GM23338 (cell line): Measurements from ENCODE around the gene POLR2B. TPM values are rescaled to one million over a fixed set of nuclear protein-coding genes. Genes with fewer than 3 reads are reported as not detected.
A peak's percentile ranks its signal among the peaks of the same experiment; 100 is the strongest.

Experiments used
- ATAC-seq: fragments of 200-7000 bp; cut with Tn5 transposase; 3 replicates; pipeline ENCODE4 v1.9.1; 2020
- DNase-seq: peaks from one replicate; pipeline ENCODE4 v3.0.0-alpha.2; 2015; ENCODE audit warnings: low spot score
- H2AFZ ChIP-seq: fragments of 200-600 bp; sonication (generic); 2 replicates; pipeline ENCODE4 v1.8.0; 2016; ENCODE audit warnings: antibody characterized with exemption, mild to moderate bottlenecking, moderate library complexity
- H3F3A ChIP-seq: fragments of 200-600 bp; sonication (generic); replicated peaks from 2 replicates; pipeline ENCODE4 v1.8.0; 2017; ENCODE audit warnings: antibody characterized with exemption, mixed run types, low read depth
- H3K27ac ChIP-seq: fragments of 200-600 bp; sonication (generic); 2 replicates; pipeline ENCODE4 v1.6.1; 2016; ENCODE audit warnings: low read depth
- H3K27me3 ChIP-seq: fragments of 200-600 bp; sonication (generic); 2 replicates; pipeline ENCODE4 v1.8.0; 2016; ENCODE audit warnings: mild to moderate bottlenecking, mixed run types, moderate library complexity; ENCODE audit not compliant: insufficient read depth
- H3K36me3 ChIP-seq: fragments of 200-600 bp; sonication (generic); 2 replicates; pipeline ENCODE4 v1.8.0; 2016; ENCODE audit warnings: mild to moderate bottlenecking; ENCODE audit not compliant: insufficient read depth
- H3K4me1 ChIP-seq: fragments of 200-600 bp; sonication (generic); 2 replicates; pipeline ENCODE4 v1.8.0; 2016; ENCODE audit warnings: mild to moderate bottlenecking, moderate library complexity; ENCODE audit not compliant: insufficient read depth
- H3K4me2 ChIP-seq: fragments of 200-600 bp; sonication (generic); 2 replicates; pipeline ENCODE4 v1.7.1; 2017; ENCODE audit warnings: mixed run types
- H3K4me3 ChIP-seq: fragments of 200-600 bp; sonication (generic); 2 replicates; pipeline ENCODE4 v1.6.1; 2016; ENCODE audit warnings: mixed run types
- H3K79me2 ChIP-seq: fragments of 200-600 bp; sonication (generic); replicated peaks from 2 replicates; pipeline ENCODE4 v1.8.0; 2017; ENCODE audit warnings: mild to moderate bottlenecking; ENCODE audit not compliant: insufficient read depth
- H3K9me2 ChIP-seq: fragments of 200-600 bp; sonication (generic); 2 replicates; pipeline ENCODE4 v1.8.0; 2017; ENCODE audit not compliant: insufficient read depth
- H4K20me1 ChIP-seq: fragments of 200-600 bp; sonication (generic); replicated peaks from 2 replicates; pipeline ENCODE4 v1.8.0; 2017; ENCODE audit warnings: mild to moderate bottlenecking; ENCODE audit not compliant: insufficient read depth
- H3K27ac Mint-ChIP-seq: 2 replicates; pipeline ENCODE4 v1.8.0; 2020; ENCODE audit warnings: inconsistent platforms, mild to moderate bottlenecking, moderate library complexity, mixed read lengths
- H3K27me3 Mint-ChIP-seq: 3 replicates; pipeline ENCODE4 v1.8.0; 2022; ENCODE audit warnings: low read depth, mild to moderate bottlenecking, moderate library complexity, mixed read lengths, inconsistent platforms; ENCODE audit not compliant: insufficient read depth, poor library complexity
- H3K36me3 Mint-ChIP-seq: 3 replicates; pipeline ENCODE4 v1.8.0; 2021; ENCODE audit warnings: low read depth, mild to moderate bottlenecking, inconsistent platforms, moderate library complexity, mixed read lengths
- H3K4me1 Mint-ChIP-seq: 3 replicates; pipeline ENCODE4 v1.8.0; 2020; ENCODE audit warnings: mild to moderate bottlenecking, inconsistent platforms, mixed read lengths
- H3K4me3 Mint-ChIP-seq: 3 replicates; pipeline ENCODE4 v1.8.0; 2021; ENCODE audit warnings: moderate library complexity, mild to moderate bottlenecking, inconsistent platforms, mixed read lengths
- H3K9me3 Mint-ChIP-seq: 3 replicates; pipeline ENCODE4 v1.8.0; 2020; ENCODE audit warnings: moderate library complexity, mild to moderate bottlenecking, inconsistent platforms, mixed read lengths
- CREB1 ChIP-seq: fragments of 250-450 bp; sonication (Bioruptor Pico); IDR thresholded peaks from 2 replicates; pipeline ENCODE4 v1.5.0; 2020; ENCODE audit warnings: low read depth, mild to moderate bottlenecking, moderate library complexity
- EZH2 ChIP-seq: fragments of 200-600 bp; sonication (generic); IDR thresholded peaks from one replicate; pipeline ENCODE4 v1.8.0; 2017; ENCODE audit warnings: antibody characterized with exemption, mild to moderate bottlenecking, low read depth; ENCODE audit not compliant: unreplicated experiment
- EZH2phosphoT487 ChIP-seq: fragments of 200-600 bp; sonication (generic); IDR thresholded peaks from one replicate; pipeline ENCODE4 v1.8.1; 2018; ENCODE audit warnings: antibody characterized with exemption; ENCODE audit not compliant: unreplicated experiment
- JUNB ChIP-seq: IDR thresholded peaks from one replicate; pipeline ENCODE4 v1.6.1; 2016; ENCODE audit warnings: antibody characterized with exemption; ENCODE audit not compliant: unreplicated experiment
- NANOG ChIP-seq: IDR thresholded peaks from 2 replicates; pipeline ENCODE4 v1.6.1; 2016; ENCODE audit warnings: antibody characterized with exemption, borderline replicate concordance
- POLR2AphosphoS5 ChIP-seq: IDR thresholded peaks from 2 replicates; pipeline ENCODE4 v1.6.1; 2016; ENCODE audit warnings: antibody characterized with exemption, low read depth
- STAT1 ChIP-seq: IDR thresholded peaks from one replicate; pipeline ENCODE4 v1.6.1; 2016; ENCODE audit warnings: antibody characterized with exemption; ENCODE audit not compliant: unreplicated experiment
- ZNF114 ChIP-seq: fragments of 250-450 bp; sonication (Bioruptor Pico); IDR thresholded peaks from 2 replicates; pipeline ENCODE4 v1.5.0; 2020; ENCODE audit warnings: mild to moderate bottlenecking, moderate library complexity
- ZNF331 ChIP-seq: fragments of 250-450 bp; sonication (Bioruptor Pico); IDR thresholded peaks from 2 replicates; pipeline ENCODE4 v1.5.0; 2020; ENCODE audit warnings: low read depth, mild to moderate bottlenecking, moderate library complexity
- polyA plus RNA-seq: library from polyadenylated mRNA; unstranded; fragments of >200 nt; fragmentation: Nextera tagmentation; extraction: Ambion mirVana; gene quantifications from 2 replicates; pipeline ENCODE4 v1.2.1, GENCODE V29; 2016
- total RNA-seq: library from RNA; depleted of rRNA; stranded (reverse); fragments of >200 nt; shearing (Covaris generic); gene quantifications from 2 replicates; pipeline ENCODE4 v1.2.3, GENCODE V29; 2014
- TF ChIP-seq, protein P1 (sequence below): IDR thresholded peaks from one replicate; pipeline ENCODE4 v1.6.1; 2018; ENCODE audit warnings: antibody characterized with exemption; ENCODE audit not compliant: unreplicated experiment
- TF ChIP-seq, protein P2 (sequence below): fragments of 250-450 bp; sonication (Bioruptor Pico); IDR thresholded peaks from 2 replicates; pipeline ENCODE4 v1.5.0; 2020; ENCODE audit warnings: mild to moderate bottlenecking, moderate library complexity
- TF ChIP-seq, protein P3 (sequence below), 2 experiments: fragments of 200-600 bp in 1 of 2; sonication (generic) in 1 of 2; conservative IDR thresholded peaks; 2 replicates each; pipeline versions ENCODE4 v1.5.1 to v1.6.1; 2016 to 2017; ENCODE audit warnings: antibody characterized with exemption in 2 of 2, low read depth in 2 of 2, mild to moderate bottlenecking in 2 of 2, moderate library complexity in 1 of 2
- TF ChIP-seq, protein P4 (sequence below): IDR thresholded peaks from 2 replicates; pipeline ENCODE4 v1.6.1; 2016; ENCODE audit warnings: antibody characterized with exemption

POLR2B gene
- total and polyA plus RNA-seq, 2 experiments from 2014 or later, result 56.5 to 165 TPM

- Histone ChIP-seq H3K4me2 (no peak overlapping the region), H3K4me3 (no peak overlapping the region), H3K79me2 (no peaks in the 10 kb centered on the region), H3K9me2 (0 out of 2 replicates have a peak, but pooled peaks cover 2% of the 10 kb centered on the region), H3F3A (no peaks in the 10 kb centered on the region), H3K27me3 (no peaks in the 10 kb centered on the region), H4K20me1 (no peaks in the 10 kb centered on the region), H2AFZ (peak overlapping the region; percentile 21; the same call in 1 of the 2 replicates), H3K36me3 (no peaks in the 10 kb centered on the region), H3K27ac (no peak overlapping the region), H3K4me1 (no peaks in the 10 kb centered on the region)
- TF ChIP-seq JUNB (no peak), CREB1 (CRISPR knock-in tag) (no peak), EZH2 (no peak), ZNF114 (CRISPR knock-in tag) (no peak), EZH2phosphoT487 (no peak), POLR2AphosphoS5 (no peak), NANOG (no peak), STAT1 (no peak), ZNF331 (no peak)
- TF ChIP-seq, protein P1, sequence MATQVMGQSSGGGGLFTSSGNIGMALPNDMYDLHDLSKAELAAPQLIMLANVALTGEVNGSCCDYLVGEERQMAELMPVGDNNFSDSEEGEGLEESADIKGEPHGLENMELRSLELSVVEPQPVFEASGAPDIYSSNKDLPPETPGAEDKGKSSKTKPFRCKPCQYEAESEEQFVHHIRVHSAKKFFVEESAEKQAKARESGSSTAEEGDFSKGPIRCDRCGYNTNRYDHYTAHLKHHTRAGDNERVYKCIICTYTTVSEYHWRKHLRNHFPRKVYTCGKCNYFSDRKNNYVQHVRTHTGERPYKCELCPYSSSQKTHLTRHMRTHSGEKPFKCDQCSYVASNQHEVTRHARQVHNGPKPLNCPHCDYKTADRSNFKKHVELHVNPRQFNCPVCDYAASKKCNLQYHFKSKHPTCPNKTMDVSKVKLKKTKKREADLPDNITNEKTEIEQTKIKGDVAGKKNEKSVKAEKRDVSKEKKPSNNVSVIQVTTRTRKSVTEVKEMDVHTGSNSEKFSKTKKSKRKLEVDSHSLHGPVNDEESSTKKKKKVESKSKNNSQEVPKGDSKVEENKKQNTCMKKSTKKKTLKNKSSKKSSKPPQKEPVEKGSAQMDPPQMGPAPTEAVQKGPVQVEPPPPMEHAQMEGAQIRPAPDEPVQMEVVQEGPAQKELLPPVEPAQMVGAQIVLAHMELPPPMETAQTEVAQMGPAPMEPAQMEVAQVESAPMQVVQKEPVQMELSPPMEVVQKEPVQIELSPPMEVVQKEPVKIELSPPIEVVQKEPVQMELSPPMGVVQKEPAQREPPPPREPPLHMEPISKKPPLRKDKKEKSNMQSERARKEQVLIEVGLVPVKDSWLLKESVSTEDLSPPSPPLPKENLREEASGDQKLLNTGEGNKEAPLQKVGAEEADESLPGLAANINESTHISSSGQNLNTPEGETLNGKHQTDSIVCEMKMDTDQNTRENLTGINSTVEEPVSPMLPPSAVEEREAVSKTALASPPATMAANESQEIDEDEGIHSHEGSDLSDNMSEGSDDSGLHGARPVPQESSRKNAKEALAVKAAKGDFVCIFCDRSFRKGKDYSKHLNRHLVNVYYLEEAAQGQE, result no peak
- TF ChIP-seq, protein P2, sequence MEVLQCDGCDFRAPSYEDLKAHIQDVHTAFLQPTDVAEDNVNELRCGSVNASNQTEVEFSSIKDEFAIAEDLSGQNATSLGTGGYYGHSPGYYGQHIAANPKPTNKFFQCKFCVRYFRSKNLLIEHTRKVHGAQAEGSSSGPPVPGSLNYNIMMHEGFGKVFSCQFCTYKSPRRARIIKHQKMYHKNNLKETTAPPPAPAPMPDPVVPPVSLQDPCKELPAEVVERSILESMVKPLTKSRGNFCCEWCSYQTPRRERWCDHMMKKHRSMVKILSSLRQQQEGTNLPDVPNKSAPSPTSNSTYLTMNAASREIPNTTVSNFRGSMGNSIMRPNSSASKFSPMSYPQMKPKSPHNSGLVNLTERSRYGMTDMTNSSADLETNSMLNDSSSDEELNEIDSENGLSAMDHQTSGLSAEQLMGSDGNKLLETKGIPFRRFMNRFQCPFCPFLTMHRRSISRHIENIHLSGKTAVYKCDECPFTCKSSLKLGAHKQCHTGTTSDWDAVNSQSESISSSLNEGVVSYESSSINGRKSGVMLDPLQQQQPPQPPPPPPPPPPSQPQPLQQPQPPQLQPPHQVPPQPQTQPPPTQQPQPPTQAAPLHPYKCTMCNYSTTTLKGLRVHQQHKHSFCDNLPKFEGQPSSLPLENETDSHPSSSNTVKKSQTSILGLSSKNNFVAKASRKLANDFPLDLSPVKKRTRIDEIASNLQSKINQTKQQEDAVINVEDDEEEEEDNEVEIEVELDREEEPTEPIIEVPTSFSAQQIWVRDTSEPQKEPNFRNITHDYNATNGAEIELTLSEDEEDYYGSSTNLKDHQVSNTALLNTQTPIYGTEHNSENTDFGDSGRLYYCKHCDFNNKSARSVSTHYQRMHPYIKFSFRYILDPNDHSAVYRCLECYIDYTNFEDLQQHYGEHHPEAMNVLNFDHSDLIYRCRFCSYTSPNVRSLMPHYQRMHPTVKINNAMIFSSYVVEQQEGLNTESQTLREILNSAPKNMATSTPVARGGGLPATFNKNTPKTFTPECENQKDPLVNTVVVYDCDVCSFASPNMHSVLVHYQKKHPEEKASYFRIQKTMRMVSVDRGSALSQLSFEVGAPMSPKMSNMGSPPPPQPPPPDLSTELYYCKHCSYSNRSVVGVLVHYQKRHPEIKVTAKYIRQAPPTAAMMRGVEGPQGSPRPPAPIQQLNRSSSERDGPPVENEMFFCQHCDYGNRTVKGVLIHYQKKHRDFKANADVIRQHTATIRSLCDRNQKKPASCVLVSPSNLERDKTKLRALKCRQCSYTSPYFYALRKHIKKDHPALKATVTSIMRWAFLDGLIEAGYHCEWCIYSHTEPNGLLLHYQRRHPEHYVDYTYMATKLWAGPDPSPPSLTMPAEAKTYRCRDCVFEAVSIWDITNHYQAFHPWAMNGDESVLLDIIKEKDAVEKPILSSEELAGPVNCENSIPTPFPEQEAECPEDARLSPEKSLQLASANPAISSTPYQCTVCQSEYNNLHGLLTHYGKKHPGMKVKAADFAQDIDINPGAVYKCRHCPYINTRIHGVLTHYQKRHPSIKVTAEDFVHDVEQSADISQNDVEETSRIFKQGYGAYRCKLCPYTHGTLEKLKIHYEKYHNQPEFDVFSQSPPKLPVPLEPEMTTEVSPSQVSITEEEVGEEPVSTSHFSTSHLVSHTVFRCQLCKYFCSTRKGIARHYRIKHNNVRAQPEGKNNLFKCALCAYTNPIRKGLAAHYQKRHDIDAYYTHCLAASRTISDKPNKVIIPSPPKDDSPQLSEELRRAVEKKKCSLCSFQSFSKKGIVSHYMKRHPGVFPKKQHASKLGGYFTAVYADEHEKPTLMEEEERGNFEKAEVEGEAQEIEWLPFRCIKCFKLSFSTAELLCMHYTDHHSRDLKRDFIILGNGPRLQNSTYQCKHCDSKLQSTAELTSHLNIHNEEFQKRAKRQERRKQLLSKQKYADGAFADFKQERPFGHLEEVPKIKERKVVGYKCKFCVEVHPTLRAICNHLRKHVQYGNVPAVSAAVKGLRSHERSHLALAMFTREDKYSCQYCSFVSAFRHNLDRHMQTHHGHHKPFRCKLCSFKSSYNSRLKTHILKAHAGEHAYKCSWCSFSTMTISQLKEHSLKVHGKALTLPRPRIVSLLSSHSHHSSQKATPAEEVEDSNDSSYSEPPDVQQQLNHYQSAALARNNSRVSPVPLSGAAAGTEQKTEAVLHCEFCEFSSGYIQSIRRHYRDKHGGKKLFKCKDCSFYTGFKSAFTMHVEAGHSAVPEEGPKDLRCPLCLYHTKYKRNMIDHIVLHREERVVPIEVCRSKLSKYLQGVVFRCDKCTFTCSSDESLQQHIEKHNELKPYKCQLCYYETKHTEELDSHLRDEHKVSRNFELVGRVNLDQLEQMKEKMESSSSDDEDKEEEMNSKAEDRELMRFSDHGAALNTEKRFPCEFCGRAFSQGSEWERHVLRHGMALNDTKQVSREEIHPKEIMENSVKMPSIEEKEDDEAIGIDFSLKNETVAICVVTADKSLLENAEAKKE (CRISPR knock-in tag), result no peak
- TF ChIP-seq, protein P3, sequence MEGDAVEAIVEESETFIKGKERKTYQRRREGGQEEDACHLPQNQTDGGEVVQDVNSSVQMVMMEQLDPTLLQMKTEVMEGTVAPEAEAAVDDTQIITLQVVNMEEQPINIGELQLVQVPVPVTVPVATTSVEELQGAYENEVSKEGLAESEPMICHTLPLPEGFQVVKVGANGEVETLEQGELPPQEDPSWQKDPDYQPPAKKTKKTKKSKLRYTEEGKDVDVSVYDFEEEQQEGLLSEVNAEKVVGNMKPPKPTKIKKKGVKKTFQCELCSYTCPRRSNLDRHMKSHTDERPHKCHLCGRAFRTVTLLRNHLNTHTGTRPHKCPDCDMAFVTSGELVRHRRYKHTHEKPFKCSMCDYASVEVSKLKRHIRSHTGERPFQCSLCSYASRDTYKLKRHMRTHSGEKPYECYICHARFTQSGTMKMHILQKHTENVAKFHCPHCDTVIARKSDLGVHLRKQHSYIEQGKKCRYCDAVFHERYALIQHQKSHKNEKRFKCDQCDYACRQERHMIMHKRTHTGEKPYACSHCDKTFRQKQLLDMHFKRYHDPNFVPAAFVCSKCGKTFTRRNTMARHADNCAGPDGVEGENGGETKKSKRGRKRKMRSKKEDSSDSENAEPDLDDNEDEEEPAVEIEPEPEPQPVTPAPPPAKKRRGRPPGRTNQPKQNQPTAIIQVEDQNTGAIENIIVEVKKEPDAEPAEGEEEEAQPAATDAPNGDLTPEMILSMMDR (conservative IDR thresholded peaks at IDR 0.05; ENCODE audit: low read depth in 2 of 2), result no peak
- TF ChIP-seq, protein P4, sequence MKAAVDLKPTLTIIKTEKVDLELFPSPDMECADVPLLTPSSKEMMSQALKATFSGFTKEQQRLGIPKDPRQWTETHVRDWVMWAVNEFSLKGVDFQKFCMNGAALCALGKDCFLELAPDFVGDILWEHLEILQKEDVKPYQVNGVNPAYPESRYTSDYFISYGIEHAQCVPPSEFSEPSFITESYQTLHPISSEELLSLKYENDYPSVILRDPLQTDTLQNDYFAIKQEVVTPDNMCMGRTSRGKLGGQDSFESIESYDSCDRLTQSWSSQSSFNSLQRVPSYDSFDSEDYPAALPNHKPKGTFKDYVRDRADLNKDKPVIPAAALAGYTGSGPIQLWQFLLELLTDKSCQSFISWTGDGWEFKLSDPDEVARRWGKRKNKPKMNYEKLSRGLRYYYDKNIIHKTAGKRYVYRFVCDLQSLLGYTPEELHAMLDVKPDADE, result no peak
- Mint-ChIP-seq H3K27me3 (peaks cover 7% of the 10 kb centered on the region), H3K4me1 (no peaks in the 10 kb centered on the region), H3K4me3 (no peak overlapping the region), H3K27ac (no peak overlapping the region), H3K9me3 (no peaks in the 10 kb centered on the region), H3K36me3 (no peaks in the 10 kb centered on the region)
- DNase-seq, result no peak
- no peak for ATAC-seq
Measured at GRCh38 chr4:57063518-57063917, 84.8 kb downstream of the POLR2B start.
